H1 (cell line): ENCODE data around the gene TSC22D3. TPM values are rescaled to one million over a fixed set of nuclear protein-coding genes. Genes with fewer than 3 reads are reported as not detected.

Experiments used
- CTCF ChIA-PET: fragments of 300-600 bp; sonication (Branson Sonifier 250); formaldehyde crosslinking; loops from one replicate; lab custom pipeline; 2021; ENCODE audit not compliant: partially characterized antibody; lab: Charles Lee
- POLR2A ChIA-PET: fragments of 300-600 bp; sonication (Branson Sonifier 250); formaldehyde crosslinking; loops from one replicate; lab custom pipeline; 2021; ENCODE audit warnings: inconsistent platforms; ENCODE audit not compliant: partially characterized antibody; lab: Charles Lee
- DNase-seq, 2 experiments: peaks; one replicate each; pipeline versions ENCODE4 v3.0.0 to v3.0.0-alpha.2; 2010 to 2022; ENCODE audit warnings: low spot score in 2 of 2, low read depth in 1 of 2, mixed read lengths in 1 of 2
- FAIRE-seq: peaks from 2 replicates; lab custom pipeline; 2011; peaks lifted over from hg19 to GRCh38; lab: Jason Lieb, UNC
- H2AFZ ChIP-seq: 2 replicates; pipeline ENCODE4 v1.8.1; 2012; ENCODE audit warnings: low read length, inconsistent platforms
- H2AK5ac ChIP-seq: 2 replicates; pipeline ENCODE4 v1.6.1; 2013; ENCODE audit warnings: low read depth, low read length
- H2BK120ac ChIP-seq: replicated peaks from 2 replicates; pipeline ENCODE3; 2013; ENCODE audit warnings: low read depth, low read length, inconsistent platforms
- H2BK12ac ChIP-seq: 2 replicates; pipeline ENCODE4 v1.6.1; 2013; ENCODE audit warnings: low read depth, low read length
- H2BK15ac ChIP-seq: 2 replicates; pipeline ENCODE4 v1.6.1; 2013; ENCODE audit warnings: low read length
- H2BK20ac ChIP-seq: 2 replicates; pipeline ENCODE4 v1.6.1; 2013; ENCODE audit warnings: low read length
- H2BK5ac ChIP-seq: 2 replicates; pipeline ENCODE4 v1.6.1; 2013; ENCODE audit warnings: low read depth, low read length
- H3K14ac ChIP-seq: 2 replicates; pipeline ENCODE4 v1.6.1; 2013; ENCODE audit warnings: inconsistent platforms; ENCODE audit not compliant: insufficient read length
- H3K18ac ChIP-seq: 2 replicates; pipeline ENCODE4 v1.6.1; 2013; ENCODE audit warnings: low read length; ENCODE audit errors: extremely low read depth
- H3K23ac ChIP-seq: 2 replicates; pipeline ENCODE4 v1.6.1; 2013; ENCODE audit warnings: inconsistent platforms; ENCODE audit not compliant: insufficient read length
- H3K23me2 ChIP-seq: 2 replicates; pipeline ENCODE4 v1.6.1; 2013; ENCODE audit warnings: low read depth, low read length
- H3K27ac ChIP-seq: 2 replicates; pipeline ENCODE4 v1.6.1; 2011; ENCODE audit warnings: low read depth, low read length, inconsistent platforms
- H3K27me3 ChIP-seq, 4 experiments: replicated peaks in 1 of 4; 1 replicate in 1 of 4; 2 replicates in 3 of 4; pipeline versions ENCODE4 v1.6.1 to v1.8.1; 2011 to 2013; ENCODE audit warnings: low read length in 3 of 4, mild to moderate bottlenecking in 3 of 4, inconsistent platforms in 2 of 4, mixed read lengths in 2 of 4, moderate library complexity in 1 of 4; ENCODE audit not compliant: control insufficient read depth in 3 of 4, insufficient read depth in 3 of 4; ENCODE audit errors: extremely low read depth in 1 of 4
- H3K36me3 ChIP-seq, 4 experiments: 2 replicates each; pipeline versions ENCODE4 v1.6.1 to v1.8.1; 2011 to 2013; ENCODE audit warnings: mild to moderate bottlenecking in 4 of 4, low read length in 3 of 4, moderate library complexity in 2 of 4, control low read depth in 1 of 4, inconsistent platforms in 1 of 4; ENCODE audit not compliant: insufficient read depth in 4 of 4, control insufficient read depth in 2 of 4
- H3K4ac ChIP-seq: replicated peaks from 2 replicates; pipeline ENCODE3; 2013; ENCODE audit warnings: low read length, low read depth, mixed read lengths, inconsistent platforms; ENCODE audit not compliant: insufficient read length
- H3K4me1 ChIP-seq, 4 experiments: replicated peaks in 1 of 4; 1 replicate in 1 of 4; 2 replicates in 3 of 4; pipeline versions ENCODE4 v1.6.1 to v1.8.1; 2011 to 2013; ENCODE audit warnings: low read length in 3 of 4, inconsistent platforms in 2 of 4, mixed read lengths in 1 of 4; ENCODE audit not compliant: insufficient read depth in 4 of 4, control insufficient read depth in 3 of 4
- H3K4me2 ChIP-seq, 2 experiments: 2 replicates each; pipeline versions ENCODE4 v1.6.1 to v1.8.1; 2011 to 2013; ENCODE audit warnings: low read depth in 2 of 2, low read length in 2 of 2, control low read depth in 1 of 2, inconsistent platforms in 1 of 2, mild to moderate bottlenecking in 1 of 2; ENCODE audit not compliant: insufficient read depth in 1 of 2
- H3K4me3 ChIP-seq, 4 experiments: fragments of 200-600, 300-600 bp in 1 of 4; sonication (generic), shearing (Covaris generic), sonication (Bioruptor Twin) in 1 of 4; 2 replicates each; pipeline versions ENCODE4 v1.5.1 to v1.8.1; 2011 to 2016; ENCODE audit warnings: low read length in 4 of 4, low read depth in 3 of 4, control low read depth in 2 of 4, inconsistent platforms in 2 of 4, mild to moderate bottlenecking in 2 of 4, mixed read lengths in 1 of 4, moderate library complexity in 1 of 4; ENCODE audit not compliant: insufficient read depth in 2 of 4; ENCODE audit errors: extremely low read depth in 1 of 4
- H3K56ac ChIP-seq: replicated peaks from 2 replicates; pipeline ENCODE3; 2013; ENCODE audit warnings: low read depth, mild to moderate bottlenecking, mixed read lengths, low read length, inconsistent platforms; ENCODE audit not compliant: insufficient read length
- H3K79me1 ChIP-seq: 2 replicates; pipeline ENCODE4 v1.6.1; 2013; ENCODE audit warnings: low read depth, low read length, control low read depth
- H3K79me2 ChIP-seq, 2 experiments: 2 replicates each; pipeline versions ENCODE4 v1.6.1 to v1.8.1; 2012 to 2013; ENCODE audit warnings: low read length in 2 of 2, mild to moderate bottlenecking in 2 of 2, inconsistent platforms in 1 of 2; ENCODE audit not compliant: insufficient read depth in 2 of 2, control insufficient read depth in 1 of 2
- H3K9ac ChIP-seq, 4 experiments: replicated peaks in 1 of 4; 1 replicate in 1 of 4; 2 replicates in 3 of 4; pipeline versions ENCODE4 v1.6.1 to v1.8.1; 2011 to 2013; ENCODE audit warnings: low read depth in 3 of 4, low read length in 3 of 4, control low read depth in 2 of 4, mild to moderate bottlenecking in 2 of 4, moderate library complexity in 2 of 4, inconsistent platforms in 1 of 4; ENCODE audit errors: extremely low read depth in 1 of 4
- H3K9me3 ChIP-seq, 2 experiments: 2 replicates each; pipeline versions ENCODE4 v1.6.1 to v1.8.1; 2012 to 2013; ENCODE audit warnings: mild to moderate bottlenecking in 2 of 2, moderate library complexity in 2 of 2, control low read depth in 1 of 2, inconsistent platforms in 1 of 2, low read depth in 1 of 2, low read length in 1 of 2, mixed read lengths in 1 of 2; ENCODE audit not compliant: insufficient read depth in 2 of 2
- H4K20me1 ChIP-seq, 2 experiments: replicated peaks in 1 of 2; 2 replicates each; pipeline versions ENCODE3 to v1.8.1; 2011 to 2013; ENCODE audit warnings: inconsistent platforms in 2 of 2, low read length in 2 of 2, mild to moderate bottlenecking in 1 of 2; ENCODE audit not compliant: insufficient read depth in 2 of 2, control insufficient read depth in 1 of 2
- H4K5ac ChIP-seq: 2 replicates; pipeline ENCODE4 v1.6.1; 2013; ENCODE audit warnings: low read length, low read depth, mixed read lengths, inconsistent platforms; ENCODE audit not compliant: insufficient read length
- H4K8ac ChIP-seq: 2 replicates; pipeline ENCODE4 v1.8.0; 2013; ENCODE audit warnings: mild to moderate bottlenecking, moderate library complexity, low read length, inconsistent platforms; ENCODE audit not compliant: insufficient read depth; ENCODE audit errors: extremely low read depth
- H4K91ac ChIP-seq: replicated peaks from 2 replicates; pipeline ENCODE3; 2013; ENCODE audit warnings: low read length, mixed read lengths, inconsistent platforms; ENCODE audit not compliant: insufficient read length
- CREB1 ChIP-seq: IDR thresholded peaks from 2 replicates; pipeline ENCODE4 v1.6.1; 2012; ENCODE audit warnings: inconsistent platforms
- JUN ChIP-seq: IDR thresholded peaks from 2 replicates; pipeline ENCODE4 v1.6.1; 2011; ENCODE audit warnings: low read depth, mild to moderate bottlenecking, improper control_type of control experiment, low read length
- SIN3A ChIP-seq, 2 experiments: IDR thresholded peaks in 1 of 2; conservative IDR thresholded peaks in 1 of 2; 2 replicates each; pipeline ENCODE4 v1.6.1; 2011 to 2012; ENCODE audit warnings: low read length in 2 of 2, improper control_type of control experiment in 1 of 2, low read depth in 1 of 2, mild to moderate bottlenecking in 1 of 2
- SP4 ChIP-seq: IDR thresholded peaks from 2 replicates; pipeline ENCODE4 v1.6.1; 2012; ENCODE audit warnings: low read length, inconsistent platforms
- WGBS, 2 experiments: shearing (Covaris generic) in 1 of 2; methylation state at CpG; one replicate each; pipeline versions ENCODE4 v1.1.6 to v1.1.7; 2013 to 2015; ENCODE audit warnings: low lambda C conversion rate in 2 of 2, mixed read lengths in 2 of 2, inconsistent platforms in 1 of 2, low coverage in 1 of 2, missing lambda C conversion rate in 1 of 2; ENCODE audit not compliant: insufficient replicate concordance in 2 of 2, insufficient coverage in 1 of 2, insufficient read length in 1 of 2; ENCODE audit errors: extremely low coverage in 1 of 2, missing lambda C conversion rate in 1 of 2; 5-methylcytosine and 5-hydroxymethylcytosine counted together
- polyA plus RNA-seq, 7 experiments: library from polyadenylated mRNA; depleted of rRNA in 3 of 7; stranded (reverse) in 5 of 7; unstranded in 2 of 7; fragments of >200 nt in 5 of 7; fragments of 200-250 nt in 2 of 7; gene quantifications; 1 replicate in 5 of 7; 2 replicates in 1 of 7; 4 replicates in 1 of 7; pipeline versions ENCODE4 v1.2.1 to v1.2.3, GENCODE V29; 2011 to 2013; ENCODE audit warnings: missing spikeins in 2 of 7, mixed read lengths in 2 of 7
- total RNA-seq: library from RNA; stranded (reverse); fragmentation: NEBNext Ultra II Directional; extraction: Animal tissue kit (Norgen Biotek cat#: 25700); gene quantifications from 2 replicates; pipeline ENCODE4 v1.2.1, GENCODE V29; 2021

Gene TSC22D3
- total and polyA plus RNA-seq, 2 of the 8 experiments (the other 6 are each of a cell fraction or from before 2014, with no cell fraction given), result 7.6 to 12.9 TPM

DNA sequence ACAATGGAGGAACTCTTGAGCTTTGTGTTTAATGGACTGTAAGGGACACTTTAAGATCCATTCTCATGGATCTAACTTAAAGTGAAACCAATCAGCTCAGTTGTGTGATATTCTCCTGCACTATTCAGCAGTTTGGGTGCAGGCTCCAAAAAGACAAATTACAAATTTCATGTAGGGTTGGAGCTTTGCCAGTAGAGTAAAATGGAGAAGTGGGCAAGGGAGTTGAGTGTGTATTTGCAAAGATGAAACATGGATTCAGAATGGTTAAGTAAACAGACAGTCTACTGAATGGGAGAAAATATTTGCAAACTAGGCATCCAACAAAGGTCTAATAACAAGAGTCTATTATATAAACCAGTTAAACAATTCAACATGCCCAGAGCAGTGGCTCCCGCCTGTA is 28.8 kb upstream of the TSC22D3 start:
- Histone ChIP-seq H2BK12ac (no peak overlapping the region), H3K18ac (no peak overlapping the region), H3K9ac (no peak overlapping the region), H2AK5ac (no peak overlapping the region), H3K14ac (no peak overlapping the region), H3K23me2 (no peaks in the 10 kb centered on the region), H4K20me1 (no peaks in the 10 kb centered on the region), H2BK15ac (no peak overlapping the region), H2AFZ (no peak overlapping the region), H3K9me3 (no peaks in the 10 kb centered on the region), H3K4me1 (no peaks in the 10 kb centered on the region), H4K5ac (no peak overlapping the region), H4K91ac (no peak overlapping the region), H3K79me1 (no peaks in the 10 kb centered on the region), H3K36me3 (no peaks in the 10 kb centered on the region), H3K4ac (no peak overlapping the region), H3K56ac (no peak overlapping the region), H3K27me3 (no peaks in the 10 kb centered on the region), H2BK5ac (no peak overlapping the region), H3K23ac (no peak overlapping the region), H3K27ac (no peak overlapping the region), H2BK120ac (no peak overlapping the region), H3K4me2 (no peak overlapping the region), H3K79me2 (no peaks in the 10 kb centered on the region), H4K8ac (no peak overlapping the region), H2BK20ac (no peak overlapping the region), H3K4me3 (no peak overlapping the region)
- ChIA-PET CTCF (interaction anchor here (0.5 kb wide), 1 partner anchor 24 kb away, joined by 3 read pairs; no protein-coding TSS in a partner anchor), POLR2A (no interaction called here)
- FAIRE-seq (no peak), DNase-seq (no peak)
- TF ChIP-seq SP4, result no peak
- TF ChIP-seq CREB1, result no peak
- TF ChIP-seq SIN3A (conservative IDR thresholded peaks at IDR 0.05 in 1 of 2, IDR thresholded peaks at IDR 0.05 in 1 of 2; ENCODE audit: low read depth in 1 of 2, low read length in 2 of 2), result no peak
- no peak for TF ChIP-seq JUN
- WGBS, 2 experiments, result 71% methylated on average over 1 of the region's 1 CpG; no CpG with 5 or more reads in 1 of the 2 experiments
